GM12873 (cell line): ENCODE results near the gene ZPBP.

Experiments used
- TF ChIP-seq, protein P1 (sequence below): IDR thresholded peaks from 2 replicates; pipeline ENCODE4 v1.5.1; 2012; ENCODE audit warnings: low read depth, mild to moderate bottlenecking, moderate library complexity, low read length, control low read depth; ENCODE audit not compliant: insufficient read depth; ENCODE audit errors: missing control alignments

ZPBP gene

DNA sequence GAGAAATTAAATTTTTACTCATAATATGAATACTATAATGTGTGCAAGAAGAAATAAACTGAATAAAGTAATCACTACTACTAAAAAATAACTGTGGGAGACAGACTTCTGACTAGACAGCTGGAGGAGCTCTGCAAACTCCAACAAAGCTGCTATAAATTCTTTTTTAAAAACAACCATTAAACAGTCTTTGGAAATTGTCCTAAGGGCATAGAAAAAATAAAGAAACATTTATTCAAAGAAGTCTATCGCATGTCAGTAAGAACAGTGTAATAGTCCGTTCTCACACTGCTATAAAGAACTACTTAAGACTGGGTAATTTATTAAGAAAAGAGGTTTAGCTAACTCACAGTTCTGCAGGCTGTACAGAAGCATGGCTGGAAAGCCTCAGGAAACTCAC is 56.0 kb downstream of the ZPBP start:
- TF ChIP-seq, protein P1, sequence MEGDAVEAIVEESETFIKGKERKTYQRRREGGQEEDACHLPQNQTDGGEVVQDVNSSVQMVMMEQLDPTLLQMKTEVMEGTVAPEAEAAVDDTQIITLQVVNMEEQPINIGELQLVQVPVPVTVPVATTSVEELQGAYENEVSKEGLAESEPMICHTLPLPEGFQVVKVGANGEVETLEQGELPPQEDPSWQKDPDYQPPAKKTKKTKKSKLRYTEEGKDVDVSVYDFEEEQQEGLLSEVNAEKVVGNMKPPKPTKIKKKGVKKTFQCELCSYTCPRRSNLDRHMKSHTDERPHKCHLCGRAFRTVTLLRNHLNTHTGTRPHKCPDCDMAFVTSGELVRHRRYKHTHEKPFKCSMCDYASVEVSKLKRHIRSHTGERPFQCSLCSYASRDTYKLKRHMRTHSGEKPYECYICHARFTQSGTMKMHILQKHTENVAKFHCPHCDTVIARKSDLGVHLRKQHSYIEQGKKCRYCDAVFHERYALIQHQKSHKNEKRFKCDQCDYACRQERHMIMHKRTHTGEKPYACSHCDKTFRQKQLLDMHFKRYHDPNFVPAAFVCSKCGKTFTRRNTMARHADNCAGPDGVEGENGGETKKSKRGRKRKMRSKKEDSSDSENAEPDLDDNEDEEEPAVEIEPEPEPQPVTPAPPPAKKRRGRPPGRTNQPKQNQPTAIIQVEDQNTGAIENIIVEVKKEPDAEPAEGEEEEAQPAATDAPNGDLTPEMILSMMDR, result no peak

DNA sequence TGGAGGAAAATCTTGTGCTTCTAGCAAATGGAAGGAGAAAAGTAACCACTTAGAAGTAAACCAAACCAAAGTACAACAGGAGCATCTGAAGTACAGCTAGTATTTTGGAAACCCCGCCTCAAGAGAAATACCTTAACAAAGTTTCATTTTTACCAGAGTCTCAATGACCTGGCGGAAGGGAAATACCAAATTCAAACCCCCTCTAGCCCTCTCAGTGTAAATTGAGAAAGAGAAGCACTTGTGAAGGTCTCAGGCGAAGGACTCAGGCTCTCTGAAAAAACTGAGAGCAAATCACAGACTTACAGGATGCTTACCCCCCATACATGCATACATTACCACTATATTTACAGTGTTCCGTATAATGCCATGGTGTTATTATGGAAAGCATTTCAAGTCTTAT is 70.1 kb downstream of the ZPBP start:
- TF ChIP-seq, protein P1, result no peak

GRCh38 chr7:50022451-50022850 is 70.6 kb downstream of the ZPBP start:
- TF ChIP-seq, protein P1, result no peak

GRCh38 chr7:49995681-49996080 is 97.4 kb downstream of the ZPBP start:
- TF ChIP-seq, protein P1, result no peak

GRCh38 chr7:49986191-49986590 is 106.9 kb downstream of the ZPBP start:
- TF ChIP-seq, protein P1, result no peak

GRCh38 chr7:49980465-49980864 is 112.6 kb downstream of the ZPBP start:
- TF ChIP-seq, protein P1, result no peak

- TF ChIP-seq, protein P1, result no peak
These were observed 116.8 kb downstream of the ZPBP start for GRCh38 chr7:49976238-49976637.
